ENCODE measurements around the gene SLC43A1.

DNA sequence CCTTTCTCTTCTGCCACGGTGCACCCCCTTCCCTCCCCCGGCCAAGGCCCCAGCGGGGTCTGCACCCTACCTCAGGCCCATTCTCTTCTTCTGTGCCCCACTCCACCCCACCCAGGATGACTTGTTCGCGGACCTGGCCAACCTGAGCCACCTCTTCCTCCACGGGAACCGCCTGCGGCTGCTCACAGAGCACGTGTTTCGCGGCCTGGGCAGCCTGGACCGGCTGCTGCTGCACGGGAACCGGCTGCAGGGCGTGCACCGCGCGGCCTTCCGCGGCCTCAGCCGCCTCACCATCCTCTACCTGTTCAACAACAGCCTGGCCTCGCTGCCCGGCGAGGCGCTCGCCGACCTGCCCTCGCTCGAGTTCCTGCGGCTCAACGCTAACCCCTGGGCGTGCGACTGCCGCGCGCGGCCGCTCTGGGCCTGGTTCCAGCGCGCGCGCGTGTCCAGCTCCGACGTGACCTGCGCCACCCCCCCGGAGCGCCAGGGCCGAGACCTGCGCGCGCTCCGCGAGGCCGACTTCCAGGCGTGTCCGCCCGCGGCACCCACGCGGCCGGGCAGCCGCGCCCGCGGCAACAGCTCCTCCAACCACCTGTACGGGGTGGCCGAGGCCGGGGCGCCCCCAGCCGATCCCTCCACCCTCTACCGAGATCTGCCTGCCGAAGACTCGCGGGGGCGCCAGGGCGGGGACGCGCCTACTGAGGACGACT is 39.3 kb downstream of the SLC43A1 start:
- TF ChIP-seq, protein P1, sequence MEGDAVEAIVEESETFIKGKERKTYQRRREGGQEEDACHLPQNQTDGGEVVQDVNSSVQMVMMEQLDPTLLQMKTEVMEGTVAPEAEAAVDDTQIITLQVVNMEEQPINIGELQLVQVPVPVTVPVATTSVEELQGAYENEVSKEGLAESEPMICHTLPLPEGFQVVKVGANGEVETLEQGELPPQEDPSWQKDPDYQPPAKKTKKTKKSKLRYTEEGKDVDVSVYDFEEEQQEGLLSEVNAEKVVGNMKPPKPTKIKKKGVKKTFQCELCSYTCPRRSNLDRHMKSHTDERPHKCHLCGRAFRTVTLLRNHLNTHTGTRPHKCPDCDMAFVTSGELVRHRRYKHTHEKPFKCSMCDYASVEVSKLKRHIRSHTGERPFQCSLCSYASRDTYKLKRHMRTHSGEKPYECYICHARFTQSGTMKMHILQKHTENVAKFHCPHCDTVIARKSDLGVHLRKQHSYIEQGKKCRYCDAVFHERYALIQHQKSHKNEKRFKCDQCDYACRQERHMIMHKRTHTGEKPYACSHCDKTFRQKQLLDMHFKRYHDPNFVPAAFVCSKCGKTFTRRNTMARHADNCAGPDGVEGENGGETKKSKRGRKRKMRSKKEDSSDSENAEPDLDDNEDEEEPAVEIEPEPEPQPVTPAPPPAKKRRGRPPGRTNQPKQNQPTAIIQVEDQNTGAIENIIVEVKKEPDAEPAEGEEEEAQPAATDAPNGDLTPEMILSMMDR (IDR thresholded peaks at IDR 0.05; ENCODE audit: low read depth, low read length, missing input control): no peak
- TF ChIP-seq TAF1 (conservative IDR thresholded peaks at IDR 0.05) (no peak), YY1 (IDR thresholded peaks at IDR 0.05) (no peak), EGR1 (IDR thresholded peaks at IDR 0.05; ENCODE audit: low read depth in 2 of 2) (no peak), RAD21 (IDR thresholded peaks at IDR 0.05) (no peak), RXRA (IDR thresholded peaks at IDR 0.05) (no peak)
- TF ChIP-seq, protein P2, sequence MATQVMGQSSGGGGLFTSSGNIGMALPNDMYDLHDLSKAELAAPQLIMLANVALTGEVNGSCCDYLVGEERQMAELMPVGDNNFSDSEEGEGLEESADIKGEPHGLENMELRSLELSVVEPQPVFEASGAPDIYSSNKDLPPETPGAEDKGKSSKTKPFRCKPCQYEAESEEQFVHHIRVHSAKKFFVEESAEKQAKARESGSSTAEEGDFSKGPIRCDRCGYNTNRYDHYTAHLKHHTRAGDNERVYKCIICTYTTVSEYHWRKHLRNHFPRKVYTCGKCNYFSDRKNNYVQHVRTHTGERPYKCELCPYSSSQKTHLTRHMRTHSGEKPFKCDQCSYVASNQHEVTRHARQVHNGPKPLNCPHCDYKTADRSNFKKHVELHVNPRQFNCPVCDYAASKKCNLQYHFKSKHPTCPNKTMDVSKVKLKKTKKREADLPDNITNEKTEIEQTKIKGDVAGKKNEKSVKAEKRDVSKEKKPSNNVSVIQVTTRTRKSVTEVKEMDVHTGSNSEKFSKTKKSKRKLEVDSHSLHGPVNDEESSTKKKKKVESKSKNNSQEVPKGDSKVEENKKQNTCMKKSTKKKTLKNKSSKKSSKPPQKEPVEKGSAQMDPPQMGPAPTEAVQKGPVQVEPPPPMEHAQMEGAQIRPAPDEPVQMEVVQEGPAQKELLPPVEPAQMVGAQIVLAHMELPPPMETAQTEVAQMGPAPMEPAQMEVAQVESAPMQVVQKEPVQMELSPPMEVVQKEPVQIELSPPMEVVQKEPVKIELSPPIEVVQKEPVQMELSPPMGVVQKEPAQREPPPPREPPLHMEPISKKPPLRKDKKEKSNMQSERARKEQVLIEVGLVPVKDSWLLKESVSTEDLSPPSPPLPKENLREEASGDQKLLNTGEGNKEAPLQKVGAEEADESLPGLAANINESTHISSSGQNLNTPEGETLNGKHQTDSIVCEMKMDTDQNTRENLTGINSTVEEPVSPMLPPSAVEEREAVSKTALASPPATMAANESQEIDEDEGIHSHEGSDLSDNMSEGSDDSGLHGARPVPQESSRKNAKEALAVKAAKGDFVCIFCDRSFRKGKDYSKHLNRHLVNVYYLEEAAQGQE (IDR thresholded peaks at IDR 0.05): no peak
- TF ChIP-seq, protein P3, sequence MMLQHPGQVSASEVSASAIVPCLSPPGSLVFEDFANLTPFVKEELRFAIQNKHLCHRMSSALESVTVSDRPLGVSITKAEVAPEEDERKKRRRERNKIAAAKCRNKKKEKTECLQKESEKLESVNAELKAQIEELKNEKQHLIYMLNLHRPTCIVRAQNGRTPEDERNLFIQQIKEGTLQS (IDR thresholded peaks at IDR 0.05): no peak

All from liver (tissue), 3 donors.